DMS114 treated with DMSO at 0.1 percent for 48 hours (cell line): ENCODE results near the gene IFITM10.

Experiments
- DNase-seq: peaks from one replicate; lab custom pipeline; 2025; ENCODE audit not compliant: unreplicated experiment; lab: John Stamatoyannopoulos, UW

IFITM10 gene

GRCh38 chr11:1750481-1750839 is at the start of gene IFITM10:
TSS of gene IFITM10 (minus strand) at chr11:1750595. CDS start at chr11:1750442, 153 bp downstream.
- DNase-seq: no peak

DNA sequence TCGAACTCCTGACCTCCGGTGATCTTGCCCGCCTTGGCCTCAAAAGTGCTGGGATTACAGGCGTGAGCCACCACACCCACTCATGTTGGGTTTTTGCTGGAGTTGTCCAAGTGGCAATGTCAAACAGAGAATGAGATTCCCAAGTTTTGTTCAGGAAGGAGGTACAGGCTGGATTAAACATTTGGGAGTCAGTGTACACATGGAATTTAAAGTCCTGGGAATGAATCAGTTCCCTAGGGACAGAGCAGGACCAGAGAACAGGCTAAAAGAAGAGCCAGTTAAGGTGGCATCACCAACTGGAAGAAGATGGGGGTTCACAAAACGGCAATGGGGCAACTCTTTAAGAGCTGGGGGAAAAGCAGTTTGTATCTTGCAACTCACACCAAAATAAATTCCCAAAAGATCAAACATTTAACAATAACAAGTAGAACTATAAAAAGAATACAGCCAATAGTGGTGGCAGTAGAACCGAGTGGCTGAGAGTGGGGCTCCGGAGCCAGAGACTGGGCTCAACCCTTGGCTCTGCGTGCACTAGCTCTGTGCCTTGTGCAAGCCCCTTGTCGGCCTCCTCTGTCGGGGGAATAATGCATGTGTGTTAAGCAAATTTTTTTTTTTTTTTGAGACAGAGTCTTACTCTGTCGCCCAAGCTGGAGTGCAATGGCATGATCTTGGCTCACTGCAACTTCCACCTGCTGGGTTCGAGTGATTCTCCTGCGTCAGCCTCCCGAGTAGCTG is 47.2 kb upstream of the IFITM10 start:
- DNase-seq: no peak

- no peak for DNase-seq
Observed at GRCh38 chr11:1796413-1797011, 46.1 kb upstream of the IFITM10 start.

- no peak for DNase-seq
Observed at GRCh38 chr11:1793081-1793480, 42.7 kb upstream of the IFITM10 start.

DNA sequence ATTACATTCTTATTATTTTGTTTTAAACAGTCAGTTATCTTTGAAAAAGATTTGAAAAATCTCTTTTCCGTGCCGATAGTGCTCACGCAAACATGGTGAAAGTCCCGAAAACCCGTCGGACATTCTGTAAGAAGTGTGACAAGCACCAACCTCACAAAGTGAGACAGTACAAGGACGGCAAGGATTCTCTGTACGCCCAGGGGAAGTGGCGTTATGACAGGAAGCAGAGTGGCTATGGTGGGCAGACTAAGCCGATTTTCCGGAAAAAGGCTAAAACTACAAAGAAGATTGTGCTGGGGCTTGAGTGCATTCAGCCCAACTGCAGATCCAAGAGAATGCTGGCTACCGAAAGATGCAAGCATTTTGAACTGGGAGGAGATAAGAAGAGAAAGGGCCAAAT is 42.1 kb upstream of the IFITM10 start:
- no peak for DNase-seq

DNA sequence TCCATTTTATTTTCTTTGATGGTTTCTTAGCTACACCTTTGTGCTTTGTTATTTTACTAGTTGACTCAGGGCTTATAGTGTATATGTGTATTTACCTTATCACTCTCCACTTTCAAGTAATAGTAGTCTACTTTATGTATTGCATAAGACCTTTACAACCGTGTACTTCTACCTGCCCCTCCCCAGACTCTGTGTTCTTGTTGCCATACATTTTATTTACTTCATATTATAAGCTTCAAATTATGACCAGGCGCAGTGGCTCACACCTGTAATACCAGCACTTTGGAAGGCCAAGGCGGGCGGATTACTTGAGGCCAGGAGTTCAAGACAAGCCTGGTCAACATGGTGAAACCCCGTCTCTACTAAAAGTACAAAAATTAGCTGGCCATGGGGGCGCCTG is 41.5 kb upstream of the IFITM10 start:
- DNase-seq: no peak

DNA sequence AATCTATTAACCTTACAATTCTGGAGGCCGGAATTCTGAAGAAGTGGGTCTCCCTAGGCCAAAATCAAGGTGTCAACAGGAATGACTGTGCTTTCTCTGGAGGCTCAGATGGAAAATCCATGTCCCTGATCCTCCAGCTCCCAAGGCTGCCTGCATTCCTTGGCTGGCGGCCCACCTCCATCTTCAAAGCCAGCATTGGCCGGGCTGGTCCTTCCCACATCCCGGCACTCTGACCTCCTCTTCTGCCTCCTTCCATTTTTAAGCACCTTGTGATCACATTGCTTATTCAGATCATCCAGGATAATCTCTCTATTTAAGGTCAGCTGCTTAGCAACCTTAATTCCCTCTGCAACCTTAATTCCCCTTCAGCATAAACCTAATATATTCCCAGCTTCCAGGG is 36.1 kb upstream of the IFITM10 start:
- no peak for DNase-seq

DNA sequence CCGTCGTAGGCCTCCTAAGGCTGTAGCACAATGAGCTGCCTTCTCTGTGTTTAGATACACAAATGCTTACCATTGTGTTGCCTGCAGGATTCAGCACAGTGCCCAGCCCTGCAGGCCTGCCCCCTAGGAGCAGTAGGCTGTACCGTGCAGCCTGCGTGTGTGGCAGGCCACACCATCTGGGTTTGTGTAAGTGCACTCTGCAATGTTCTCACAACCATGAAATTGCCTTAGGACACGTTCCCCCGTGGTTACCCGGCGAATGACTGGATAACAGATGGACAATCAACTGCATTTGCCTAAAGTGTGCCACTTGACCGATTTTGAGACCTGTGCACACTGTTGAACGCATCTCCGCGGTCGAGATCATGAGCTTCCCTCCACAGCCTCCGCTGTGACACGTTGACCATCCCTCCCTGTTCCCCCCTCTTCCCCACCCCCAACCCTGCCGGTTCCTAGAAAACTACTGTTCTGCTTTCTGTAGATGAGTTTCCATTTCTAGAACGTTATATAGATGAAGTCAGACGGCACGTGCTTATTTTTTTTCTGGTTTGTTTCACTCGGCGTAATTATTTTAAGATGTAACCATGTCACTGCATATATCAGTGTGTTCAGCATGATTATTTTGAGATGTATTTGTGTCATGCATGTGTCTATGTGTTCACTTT is 35.5 kb upstream of the IFITM10 start:
- no peak for DNase-seq

DNA sequence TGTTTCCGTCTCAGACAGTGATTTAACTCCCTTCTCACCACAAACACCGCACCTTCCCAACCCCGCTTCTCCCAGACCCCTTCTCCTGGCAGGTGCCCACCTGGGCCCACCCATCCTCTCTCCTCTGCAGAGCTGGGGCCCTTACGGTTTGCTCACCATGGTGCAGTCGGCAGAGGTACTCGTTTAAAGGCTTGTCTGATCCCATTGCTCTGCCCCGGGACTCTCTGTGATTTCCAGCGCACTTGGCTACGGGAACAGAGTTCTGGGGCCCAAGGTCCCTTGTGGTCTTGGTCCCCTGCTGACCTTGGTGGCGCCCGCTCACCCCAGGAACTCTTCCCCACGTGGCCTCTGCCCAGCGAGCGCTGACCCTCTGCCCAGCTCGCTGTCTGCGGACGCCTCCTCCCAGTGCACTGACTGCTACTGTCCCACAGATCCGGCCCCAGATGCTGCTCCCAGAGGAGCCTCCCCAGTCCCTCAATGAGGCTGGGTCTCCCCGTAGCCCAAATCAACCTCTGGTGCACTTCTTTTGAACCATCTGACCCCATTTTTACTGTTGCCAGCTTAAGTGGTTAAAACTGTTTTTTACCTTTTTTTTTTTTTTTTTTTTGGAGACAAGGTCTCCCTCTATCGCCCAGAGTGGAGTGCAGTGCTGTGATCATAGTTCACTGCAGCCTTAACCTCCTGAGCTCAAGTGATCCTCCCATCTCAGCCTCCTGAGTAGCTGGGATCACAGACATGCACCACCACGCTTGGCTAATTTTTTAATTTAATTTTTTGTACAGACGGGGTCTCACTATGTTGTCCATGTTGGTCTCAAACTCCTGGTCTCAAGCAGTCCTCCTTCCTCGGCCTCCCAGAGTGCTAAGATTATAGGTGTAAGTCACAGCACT is 34.6 kb upstream of the IFITM10 start:
- no peak for DNase-seq

GRCh38 chr11:1783725-1784529 is 33.5 kb upstream of the IFITM10 start:
- DNase-seq: no peak

GRCh38 chr11:1782831-1783724 is 32.7 kb upstream of the IFITM10 start:
- DNase-seq: no peak

GRCh38 chr11:1782031-1782590 is 31.7 kb upstream of the IFITM10 start:
- DNase-seq: no peak

DNA sequence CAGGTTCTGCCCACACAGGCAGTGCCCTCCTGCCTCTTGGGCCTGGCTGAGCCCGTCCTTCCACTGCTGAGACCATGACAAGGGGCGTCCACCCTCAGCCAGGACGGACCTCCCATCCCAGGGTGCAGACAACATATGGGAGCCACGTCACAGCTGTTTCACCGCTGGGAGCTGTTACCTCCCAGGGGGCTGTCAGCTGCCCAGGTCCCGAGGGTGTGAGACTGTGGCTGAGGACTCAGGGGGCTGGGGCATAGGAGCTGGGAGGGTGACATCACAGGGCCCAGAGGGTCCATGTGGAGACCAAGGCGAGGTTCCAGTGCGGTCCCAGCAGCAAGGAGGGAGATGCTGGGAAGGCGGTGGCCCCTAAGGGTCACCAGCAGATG is 31.2 kb upstream of the IFITM10 start:
- no peak for DNase-seq

DNA sequence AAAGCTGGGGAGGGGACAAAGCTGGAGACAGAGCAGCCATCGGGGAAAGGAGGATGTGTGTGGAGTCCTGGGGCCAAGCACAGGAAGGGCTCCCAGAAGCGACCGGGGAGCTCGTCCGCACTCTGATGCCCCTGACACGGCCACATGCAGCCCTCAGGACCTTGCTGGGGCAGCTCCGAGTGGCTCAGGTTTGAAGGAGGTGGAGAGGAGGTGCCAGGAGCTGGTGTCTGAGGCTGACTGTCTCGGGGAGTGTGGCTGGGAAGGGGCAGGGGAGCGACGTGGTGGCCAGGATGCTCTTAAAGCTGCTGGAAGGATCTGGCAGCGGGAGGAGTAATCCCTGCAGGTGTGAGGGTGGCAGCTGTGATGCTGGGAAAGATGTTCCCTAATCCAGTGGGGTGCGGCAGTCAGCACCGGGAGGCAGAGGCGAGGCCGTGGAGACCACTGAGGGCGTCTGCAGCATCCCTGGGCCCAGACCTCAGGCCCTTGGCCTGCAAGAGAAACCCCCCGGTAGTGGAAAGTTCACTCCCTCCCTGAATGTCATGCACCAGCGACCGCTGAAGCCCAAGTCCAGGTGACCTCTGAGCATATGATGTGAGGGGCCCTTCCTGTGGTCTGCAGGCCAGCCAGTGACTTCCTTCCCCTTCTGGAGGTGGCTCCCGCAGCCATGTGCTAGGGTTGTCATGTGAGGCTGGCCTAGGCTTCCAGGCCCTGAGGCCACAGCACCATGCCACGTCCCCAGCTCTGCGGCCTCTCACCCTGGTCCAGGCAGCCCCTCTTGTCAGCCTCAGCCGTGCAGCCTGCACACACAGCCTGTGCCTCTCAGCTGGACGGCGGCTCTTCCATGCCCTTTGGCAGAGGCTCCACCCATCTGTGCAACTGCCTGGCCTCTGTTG is 30.6 kb upstream of the IFITM10 start:
- DNase-seq: no peak

GRCh38 chr11:1779806-1780699 is 29.7 kb upstream of the IFITM10 start:
- no peak for DNase-seq

GRCh38 chr11:1779034-1779805 is 28.8 kb upstream of the IFITM10 start:
- no peak for DNase-seq
